Measurements from ENCODE around the gene NFATC2IP. TPM values are rescaled to one million over a fixed set of nuclear protein-coding genes. Genes with fewer than 3 reads are reported as not detected.

NFATC2IP gene
- total RNA-seq, 4 donors from 2014 or later: 32.1 to 34.5 (median 34.0) TPM

DNA sequence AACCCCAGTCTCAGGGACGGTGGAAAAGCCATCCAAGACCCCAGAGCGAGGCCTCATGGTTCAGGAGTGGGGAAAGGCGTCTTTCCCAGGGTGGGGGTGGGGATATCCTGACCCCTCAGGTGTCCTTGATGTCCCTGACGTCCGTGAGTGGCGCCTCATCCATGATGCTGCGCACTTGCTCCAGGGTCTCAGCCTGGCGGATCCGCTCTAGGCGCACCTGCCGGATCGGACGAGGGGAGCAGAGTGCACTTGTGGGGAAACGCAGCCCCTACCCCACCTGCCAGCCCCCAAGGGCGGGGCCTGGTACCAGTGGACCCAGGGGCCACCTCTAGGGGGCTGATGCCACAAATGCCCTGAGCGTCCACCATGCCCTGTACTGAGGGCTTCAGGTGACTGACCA lies 45.9 kb upstream of the NFATC2IP start:
- Histone ChIP-seq H3K9me3 (no peaks in the 10 kb centered on the region), H3K4me1 (no peaks in the 10 kb centered on the region), H3K27me3 (no peaks in the 10 kb centered on the region), H3K4me3 (no peak overlapping the region), H3K27ac (no peak overlapping the region), H3K36me3 (peaks cover 0 to 62% (median 5%) of the 10 kb centered on the region in 3 donors)
- TF ChIP-seq EP300 (IDR thresholded peaks at IDR 0.05) (no peak), POLR2A (IDR thresholded peaks at IDR 0.05) (no peak)
- TF ChIP-seq, protein P1, sequence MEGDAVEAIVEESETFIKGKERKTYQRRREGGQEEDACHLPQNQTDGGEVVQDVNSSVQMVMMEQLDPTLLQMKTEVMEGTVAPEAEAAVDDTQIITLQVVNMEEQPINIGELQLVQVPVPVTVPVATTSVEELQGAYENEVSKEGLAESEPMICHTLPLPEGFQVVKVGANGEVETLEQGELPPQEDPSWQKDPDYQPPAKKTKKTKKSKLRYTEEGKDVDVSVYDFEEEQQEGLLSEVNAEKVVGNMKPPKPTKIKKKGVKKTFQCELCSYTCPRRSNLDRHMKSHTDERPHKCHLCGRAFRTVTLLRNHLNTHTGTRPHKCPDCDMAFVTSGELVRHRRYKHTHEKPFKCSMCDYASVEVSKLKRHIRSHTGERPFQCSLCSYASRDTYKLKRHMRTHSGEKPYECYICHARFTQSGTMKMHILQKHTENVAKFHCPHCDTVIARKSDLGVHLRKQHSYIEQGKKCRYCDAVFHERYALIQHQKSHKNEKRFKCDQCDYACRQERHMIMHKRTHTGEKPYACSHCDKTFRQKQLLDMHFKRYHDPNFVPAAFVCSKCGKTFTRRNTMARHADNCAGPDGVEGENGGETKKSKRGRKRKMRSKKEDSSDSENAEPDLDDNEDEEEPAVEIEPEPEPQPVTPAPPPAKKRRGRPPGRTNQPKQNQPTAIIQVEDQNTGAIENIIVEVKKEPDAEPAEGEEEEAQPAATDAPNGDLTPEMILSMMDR (IDR thresholded peaks at IDR 0.05): no peak
- no peak for DNase-seq (ENCODE audit: low spot score in 2 of 2)
- 89 to 93% methylated on average over 12 to 14 of the region's 16 CpGs for WGBS, 2 donors

DNA sequence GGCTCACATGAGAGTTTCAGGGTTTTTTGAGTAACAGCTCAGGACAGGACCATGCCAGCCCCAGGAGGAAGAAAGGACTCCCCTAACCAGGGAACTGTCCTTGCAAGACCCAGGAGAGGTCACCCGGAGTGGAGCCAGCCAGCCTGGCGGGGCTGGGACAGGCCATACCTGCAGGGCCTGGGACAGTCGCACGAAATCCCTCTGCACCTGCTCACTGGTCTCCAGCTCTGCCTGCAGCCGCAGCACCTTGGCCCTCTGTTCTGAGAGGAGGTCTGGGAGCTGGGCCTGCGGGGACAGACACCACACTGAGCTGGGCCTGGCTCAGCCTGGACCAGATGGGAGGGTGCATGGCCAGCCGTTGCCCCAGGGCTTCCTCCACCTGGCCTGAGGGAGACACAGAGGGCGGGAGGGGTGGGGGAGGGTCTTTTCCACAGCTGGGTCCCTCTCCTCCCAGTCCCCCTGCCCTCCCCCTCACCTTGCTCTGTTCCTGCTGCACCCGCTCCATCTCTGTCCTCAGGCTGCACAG lies 45.4 kb upstream of the NFATC2IP start:
- Histone ChIP-seq H3K9me3 (no peaks in the 10 kb centered on the region), H3K4me1 (no peaks in the 10 kb centered on the region), H3K4me3 (no peak overlapping the region), H3K27ac (no peak overlapping the region), H3K36me3 (peaks cover 0 to 62% (median 5%) of the 10 kb centered on the region in 3 donors), H3K27me3 (no peaks in the 10 kb centered on the region)
- DNase-seq (ENCODE audit: low spot score in 2 of 2): no peak
- WGBS, 2 donors: 64 to 82% methylated on average over 5 to 9 of the region's 9 CpGs
- TF ChIP-seq, protein P1 (IDR thresholded peaks at IDR 0.05): no peak
- TF ChIP-seq POLR2A (IDR thresholded peaks at IDR 0.05): no peak
- no peak for TF ChIP-seq EP300 (IDR thresholded peaks at IDR 0.05)

DNA sequence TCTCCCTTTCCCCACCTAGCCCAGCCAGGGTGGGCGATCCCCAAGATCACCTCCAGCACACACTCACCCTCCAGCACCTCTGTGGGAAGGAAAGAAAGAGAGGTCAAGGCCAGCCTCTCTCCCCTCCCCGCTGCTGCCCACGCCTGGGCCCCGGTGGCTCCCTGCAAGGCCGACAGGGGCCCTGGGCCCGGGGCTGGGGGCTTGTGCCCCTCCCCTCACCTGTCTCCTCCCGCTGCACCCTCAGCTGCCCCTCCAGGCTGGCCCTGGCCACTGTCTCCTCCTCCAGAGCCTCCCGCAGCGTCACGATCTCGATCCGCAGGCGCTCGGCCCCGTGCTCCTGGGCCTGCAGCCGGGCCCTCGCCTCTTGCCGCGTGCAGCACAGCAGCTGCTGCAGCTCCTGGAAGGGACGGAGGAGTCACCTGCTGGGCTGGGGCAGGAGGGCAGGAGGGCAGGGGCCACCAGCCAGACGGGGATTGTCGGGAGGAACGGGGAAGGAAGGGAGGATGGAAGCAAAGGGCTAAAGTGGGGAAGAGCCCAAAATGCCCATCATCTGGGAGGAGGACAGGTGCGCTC lies 44.9 kb upstream of the NFATC2IP start:
- WGBS, 2 donors: 73 to 76% methylated on average over 24 of the region's 24 CpGs
- TF ChIP-seq, protein P1 (IDR thresholded peaks at IDR 0.05): no peak
- TF ChIP-seq POLR2A (IDR thresholded peaks at IDR 0.05) (no peak), EP300 (IDR thresholded peaks at IDR 0.05) (no peak)
- no peaks in the 10 kb centered on the region for H3K9me3 ChIP-seq
- DNase-seq (ENCODE audit: low spot score in 2 of 2): no peak
- H3K4me3 ChIP-seq: no peak overlapping the region
- no peaks in the 10 kb centered on the region for H3K4me1 ChIP-seq
- no peak overlapping the region for H3K27ac ChIP-seq
- H3K36me3 ChIP-seq: peaks cover 0 to 64% (median 5%) of the 10 kb centered on the region in 3 donors
- no peaks in the 10 kb centered on the region for H3K27me3 ChIP-seq

DNA sequence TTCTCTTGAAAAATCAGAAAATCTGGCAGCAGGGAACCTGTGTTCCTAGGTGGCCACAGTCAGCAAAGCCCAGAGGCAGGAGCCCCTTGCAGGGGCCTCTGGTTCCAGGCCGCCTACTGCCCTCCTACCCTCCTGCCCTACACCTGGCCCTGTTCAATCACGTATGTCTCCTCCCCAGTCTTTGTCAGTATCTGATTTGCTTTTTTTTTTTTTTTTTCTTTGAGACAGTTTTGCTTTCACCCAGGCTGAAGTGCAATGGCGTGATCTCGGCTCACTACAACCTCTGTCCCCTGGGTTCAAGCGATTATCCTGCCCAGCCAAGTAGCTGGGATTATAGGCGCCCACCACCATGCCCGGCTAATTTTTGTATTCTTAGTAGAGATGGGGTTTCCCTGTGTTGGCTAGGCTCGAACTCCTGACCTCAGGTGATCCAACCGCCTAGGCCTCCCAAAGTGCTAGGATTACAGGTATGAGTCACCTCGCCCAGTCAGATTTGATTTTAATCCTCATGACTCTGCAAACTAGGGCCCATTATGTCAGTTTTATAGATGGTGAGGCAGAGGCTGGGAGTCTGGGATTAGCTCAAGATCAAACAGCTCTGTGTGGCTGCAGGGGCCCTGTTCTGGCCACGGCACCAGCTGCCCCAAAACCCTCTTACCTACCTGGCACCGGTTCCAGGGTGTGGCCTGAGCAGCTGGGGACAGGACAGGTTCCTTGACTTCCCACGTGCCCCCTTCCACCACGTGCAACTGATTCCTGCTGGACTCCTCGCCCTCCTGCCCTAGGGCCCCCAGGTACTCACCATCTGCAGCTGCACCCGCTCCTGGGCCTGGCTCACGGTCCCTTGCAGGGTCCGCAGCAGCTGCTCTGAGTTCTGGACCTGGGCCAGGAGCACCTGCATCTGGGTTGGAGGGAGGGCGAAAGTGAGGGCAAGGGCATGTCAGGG lies 40.4 kb upstream of the NFATC2IP start:
- Histone ChIP-seq H3K4me1 (no peaks in the 10 kb centered on the region), H3K27me3 (no peaks in the 10 kb centered on the region), H3K36me3 (peaks cover 0 to 87% (median 14%) of the 10 kb centered on the region in 3 donors), H3K27ac (no peak overlapping the region), H3K4me3 (no peak overlapping the region), H3K9me3 (no peaks in the 10 kb centered on the region)
- WGBS, 2 donors: 83 to 84% methylated on average over 16 to 19 of the region's 19 CpGs
- TF ChIP-seq EP300 (IDR thresholded peaks at IDR 0.05) (no peak), POLR2A (IDR thresholded peaks at IDR 0.05) (no peak)
- TF ChIP-seq, protein P1 (IDR thresholded peaks at IDR 0.05): no peak
- no peak for DNase-seq (ENCODE audit: low spot score in 2 of 2)

DNA sequence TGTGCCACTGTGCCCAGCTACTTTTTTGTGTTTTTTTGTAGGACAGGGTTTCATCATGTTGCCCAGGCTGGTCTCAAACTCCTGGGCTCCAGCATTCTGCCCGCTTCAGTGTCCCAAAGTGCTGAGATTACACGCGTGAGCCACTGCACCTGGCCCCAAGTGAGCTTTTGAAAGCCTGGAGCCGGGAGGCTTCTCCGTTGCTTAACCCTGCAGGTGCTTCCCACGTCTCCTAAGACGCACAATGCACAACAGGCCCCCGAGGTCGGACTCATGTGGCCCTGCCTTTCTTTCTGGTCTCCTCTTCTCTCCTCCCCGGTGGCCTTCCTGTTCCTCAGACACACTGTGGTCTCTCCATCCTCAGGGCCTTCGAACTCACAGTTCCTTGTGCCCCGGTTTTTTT lies 38.2 kb upstream of the NFATC2IP start:
- TF ChIP-seq POLR2A (IDR thresholded peaks at IDR 0.05): no peak
- no peak for TF ChIP-seq EP300 (IDR thresholded peaks at IDR 0.05)
- TF ChIP-seq, protein P1 (IDR thresholded peaks at IDR 0.05): no peak
- H3K36me3 ChIP-seq: peaks cover 0 to 84% (median 19%) of the 10 kb centered on the region in 3 donors

More for the DNA sequence above, 38.2 kb upstream of the NFATC2IP start:
- Histone ChIP-seq H3K4me1 (no peaks in the 10 kb centered on the region), H3K9me3 (no peaks in the 10 kb centered on the region), H3K27me3 (no peaks in the 10 kb centered on the region), H3K27ac (no peak overlapping the region), H3K4me3 (no peak overlapping the region)
- 87 to 90% methylated on average over 12 of the region's 12 CpGs for WGBS, 2 donors
- DNase-seq (ENCODE audit: low spot score in 2 of 2): no peak

Data from tibial nerve (tissue), 4 donors.